GM23338 (cell line): ENCODE measurements around the gene TCEAL5. TPM values are rescaled to one million over a fixed set of nuclear protein-coding genes. Genes with fewer than 3 reads are reported as not detected.

ENCODE experiments used
- ATAC-seq: fragments of 200-7000 bp; cut with Tn5 transposase; 3 replicates; pipeline ENCODE4 v1.9.1; 2020
- DNase-seq: peaks from one replicate; pipeline ENCODE4 v3.0.0-alpha.2; 2015; ENCODE audit warnings: low spot score
- H2AFZ ChIP-seq: fragments of 200-600 bp; sonication (generic); 2 replicates; pipeline ENCODE4 v1.8.0; 2016; ENCODE audit warnings: antibody characterized with exemption, mild to moderate bottlenecking, moderate library complexity
- H3F3A ChIP-seq: fragments of 200-600 bp; sonication (generic); replicated peaks from 2 replicates; pipeline ENCODE4 v1.8.0; 2017; ENCODE audit warnings: antibody characterized with exemption, mixed run types, low read depth
- H3K27ac ChIP-seq: fragments of 200-600 bp; sonication (generic); 2 replicates; pipeline ENCODE4 v1.6.1; 2016; ENCODE audit warnings: low read depth
- H3K27me3 ChIP-seq: fragments of 200-600 bp; sonication (generic); 2 replicates; pipeline ENCODE4 v1.8.0; 2016; ENCODE audit warnings: mild to moderate bottlenecking, mixed run types, moderate library complexity; ENCODE audit not compliant: insufficient read depth
- H3K36me3 ChIP-seq: fragments of 200-600 bp; sonication (generic); 2 replicates; pipeline ENCODE4 v1.8.0; 2016; ENCODE audit warnings: mild to moderate bottlenecking; ENCODE audit not compliant: insufficient read depth
- H3K4me1 ChIP-seq: fragments of 200-600 bp; sonication (generic); 2 replicates; pipeline ENCODE4 v1.8.0; 2016; ENCODE audit warnings: mild to moderate bottlenecking, moderate library complexity; ENCODE audit not compliant: insufficient read depth
- H3K4me2 ChIP-seq: fragments of 200-600 bp; sonication (generic); 2 replicates; pipeline ENCODE4 v1.7.1; 2017; ENCODE audit warnings: mixed run types
- H3K4me3 ChIP-seq: fragments of 200-600 bp; sonication (generic); 2 replicates; pipeline ENCODE4 v1.6.1; 2016; ENCODE audit warnings: mixed run types
- H3K79me2 ChIP-seq: fragments of 200-600 bp; sonication (generic); replicated peaks from 2 replicates; pipeline ENCODE4 v1.8.0; 2017; ENCODE audit warnings: mild to moderate bottlenecking; ENCODE audit not compliant: insufficient read depth
- H3K9me2 ChIP-seq: fragments of 200-600 bp; sonication (generic); 2 replicates; pipeline ENCODE4 v1.8.0; 2017; ENCODE audit not compliant: insufficient read depth
- H4K20me1 ChIP-seq: fragments of 200-600 bp; sonication (generic); replicated peaks from 2 replicates; pipeline ENCODE4 v1.8.0; 2017; ENCODE audit warnings: mild to moderate bottlenecking; ENCODE audit not compliant: insufficient read depth
- H3K27ac Mint-ChIP-seq: 2 replicates; pipeline ENCODE4 v1.8.0; 2020; ENCODE audit warnings: inconsistent platforms, mild to moderate bottlenecking, moderate library complexity, mixed read lengths
- H3K27me3 Mint-ChIP-seq: 3 replicates; pipeline ENCODE4 v1.8.0; 2022; ENCODE audit warnings: low read depth, mild to moderate bottlenecking, moderate library complexity, mixed read lengths, inconsistent platforms; ENCODE audit not compliant: insufficient read depth, poor library complexity
- H3K36me3 Mint-ChIP-seq: 3 replicates; pipeline ENCODE4 v1.8.0; 2021; ENCODE audit warnings: low read depth, mild to moderate bottlenecking, inconsistent platforms, moderate library complexity, mixed read lengths
- H3K4me1 Mint-ChIP-seq: 3 replicates; pipeline ENCODE4 v1.8.0; 2020; ENCODE audit warnings: mild to moderate bottlenecking, inconsistent platforms, mixed read lengths
- H3K4me3 Mint-ChIP-seq: 3 replicates; pipeline ENCODE4 v1.8.0; 2021; ENCODE audit warnings: moderate library complexity, mild to moderate bottlenecking, inconsistent platforms, mixed read lengths
- H3K9me3 Mint-ChIP-seq: 3 replicates; pipeline ENCODE4 v1.8.0; 2020; ENCODE audit warnings: moderate library complexity, mild to moderate bottlenecking, inconsistent platforms, mixed read lengths
- CREB1 ChIP-seq: fragments of 250-450 bp; sonication (Bioruptor Pico); IDR thresholded peaks from 2 replicates; pipeline ENCODE4 v1.5.0; 2020; ENCODE audit warnings: low read depth, mild to moderate bottlenecking, moderate library complexity
- CTCF ChIP-seq, 2 experiments: fragments of 200-600 bp in 1 of 2; sonication (generic) in 1 of 2; conservative IDR thresholded peaks; 2 replicates each; pipeline versions ENCODE4 v1.5.1 to v1.6.1; 2016 to 2017; ENCODE audit warnings: antibody characterized with exemption in 2 of 2, low read depth in 2 of 2, mild to moderate bottlenecking in 2 of 2, moderate library complexity in 1 of 2
- ETS1 ChIP-seq: IDR thresholded peaks from 2 replicates; pipeline ENCODE4 v1.6.1; 2016; ENCODE audit warnings: antibody characterized with exemption
- EZH2 ChIP-seq: fragments of 200-600 bp; sonication (generic); IDR thresholded peaks from one replicate; pipeline ENCODE4 v1.8.0; 2017; ENCODE audit warnings: antibody characterized with exemption, mild to moderate bottlenecking, low read depth; ENCODE audit not compliant: unreplicated experiment
- EZH2phosphoT487 ChIP-seq: fragments of 200-600 bp; sonication (generic); IDR thresholded peaks from one replicate; pipeline ENCODE4 v1.8.1; 2018; ENCODE audit warnings: antibody characterized with exemption; ENCODE audit not compliant: unreplicated experiment
- JUNB ChIP-seq: IDR thresholded peaks from one replicate; pipeline ENCODE4 v1.6.1; 2016; ENCODE audit warnings: antibody characterized with exemption; ENCODE audit not compliant: unreplicated experiment
- NANOG ChIP-seq: IDR thresholded peaks from 2 replicates; pipeline ENCODE4 v1.6.1; 2016; ENCODE audit warnings: antibody characterized with exemption, borderline replicate concordance
- POLR2AphosphoS5 ChIP-seq: IDR thresholded peaks from 2 replicates; pipeline ENCODE4 v1.6.1; 2016; ENCODE audit warnings: antibody characterized with exemption, low read depth
- STAT1 ChIP-seq: IDR thresholded peaks from one replicate; pipeline ENCODE4 v1.6.1; 2016; ENCODE audit warnings: antibody characterized with exemption; ENCODE audit not compliant: unreplicated experiment
- ZNF114 ChIP-seq: fragments of 250-450 bp; sonication (Bioruptor Pico); IDR thresholded peaks from 2 replicates; pipeline ENCODE4 v1.5.0; 2020; ENCODE audit warnings: mild to moderate bottlenecking, moderate library complexity
- ZNF331 ChIP-seq: fragments of 250-450 bp; sonication (Bioruptor Pico); IDR thresholded peaks from 2 replicates; pipeline ENCODE4 v1.5.0; 2020; ENCODE audit warnings: low read depth, mild to moderate bottlenecking, moderate library complexity
- polyA plus RNA-seq: library from polyadenylated mRNA; unstranded; fragments of >200 nt; fragmentation: Nextera tagmentation; extraction: Ambion mirVana; gene quantifications from 2 replicates; pipeline ENCODE4 v1.2.1, GENCODE V29; 2016
- total RNA-seq: library from RNA; depleted of rRNA; stranded (reverse); fragments of >200 nt; shearing (Covaris generic); gene quantifications from 2 replicates; pipeline ENCODE4 v1.2.3, GENCODE V29; 2014
- TF ChIP-seq, protein P1 (sequence below): fragments of 250-450 bp; sonication (Bioruptor Pico); IDR thresholded peaks from 2 replicates; pipeline ENCODE4 v1.5.0; 2020; ENCODE audit warnings: mild to moderate bottlenecking, moderate library complexity
- TF ChIP-seq, protein P2 (sequence below): IDR thresholded peaks from one replicate; pipeline ENCODE4 v1.6.1; 2018; ENCODE audit warnings: antibody characterized with exemption; ENCODE audit not compliant: unreplicated experiment

Gene TCEAL5
- total and polyA plus RNA-seq, 2 experiments from 2014 or later = 1.8 to 22.4 TPM

GRCh38 chrX:103249805-103250204 is 26.7 kb downstream of the TCEAL5 start:
- Histone ChIP-seq H4K20me1 (no peaks in the 10 kb centered on the region), H3K36me3 (peaks cover 6% of the 10 kb centered on the region; the same call in 1 of the 2 replicates), H3K27me3 (no peaks in the 10 kb centered on the region), H3K4me1 (peaks cover 11% of the 10 kb centered on the region), H3K27ac (no peak overlapping the region), H3K4me3 (no peak overlapping the region), H3K79me2 (peaks cover 12% of the 10 kb centered on the region), H3K9me2 (no peaks in the 10 kb centered on the region), H3F3A (no peaks in the 10 kb centered on the region), H3K4me2 (no peak overlapping the region), H2AFZ (no peak overlapping the region)
- no peak for TF ChIP-seq STAT1
- TF ChIP-seq ZNF114 (CRISPR knock-in tag) = no peak
- TF ChIP-seq JUNB = no peak
- no peak for TF ChIP-seq ETS1
- no peak for TF ChIP-seq POLR2AphosphoS5
- TF ChIP-seq, protein P1, sequence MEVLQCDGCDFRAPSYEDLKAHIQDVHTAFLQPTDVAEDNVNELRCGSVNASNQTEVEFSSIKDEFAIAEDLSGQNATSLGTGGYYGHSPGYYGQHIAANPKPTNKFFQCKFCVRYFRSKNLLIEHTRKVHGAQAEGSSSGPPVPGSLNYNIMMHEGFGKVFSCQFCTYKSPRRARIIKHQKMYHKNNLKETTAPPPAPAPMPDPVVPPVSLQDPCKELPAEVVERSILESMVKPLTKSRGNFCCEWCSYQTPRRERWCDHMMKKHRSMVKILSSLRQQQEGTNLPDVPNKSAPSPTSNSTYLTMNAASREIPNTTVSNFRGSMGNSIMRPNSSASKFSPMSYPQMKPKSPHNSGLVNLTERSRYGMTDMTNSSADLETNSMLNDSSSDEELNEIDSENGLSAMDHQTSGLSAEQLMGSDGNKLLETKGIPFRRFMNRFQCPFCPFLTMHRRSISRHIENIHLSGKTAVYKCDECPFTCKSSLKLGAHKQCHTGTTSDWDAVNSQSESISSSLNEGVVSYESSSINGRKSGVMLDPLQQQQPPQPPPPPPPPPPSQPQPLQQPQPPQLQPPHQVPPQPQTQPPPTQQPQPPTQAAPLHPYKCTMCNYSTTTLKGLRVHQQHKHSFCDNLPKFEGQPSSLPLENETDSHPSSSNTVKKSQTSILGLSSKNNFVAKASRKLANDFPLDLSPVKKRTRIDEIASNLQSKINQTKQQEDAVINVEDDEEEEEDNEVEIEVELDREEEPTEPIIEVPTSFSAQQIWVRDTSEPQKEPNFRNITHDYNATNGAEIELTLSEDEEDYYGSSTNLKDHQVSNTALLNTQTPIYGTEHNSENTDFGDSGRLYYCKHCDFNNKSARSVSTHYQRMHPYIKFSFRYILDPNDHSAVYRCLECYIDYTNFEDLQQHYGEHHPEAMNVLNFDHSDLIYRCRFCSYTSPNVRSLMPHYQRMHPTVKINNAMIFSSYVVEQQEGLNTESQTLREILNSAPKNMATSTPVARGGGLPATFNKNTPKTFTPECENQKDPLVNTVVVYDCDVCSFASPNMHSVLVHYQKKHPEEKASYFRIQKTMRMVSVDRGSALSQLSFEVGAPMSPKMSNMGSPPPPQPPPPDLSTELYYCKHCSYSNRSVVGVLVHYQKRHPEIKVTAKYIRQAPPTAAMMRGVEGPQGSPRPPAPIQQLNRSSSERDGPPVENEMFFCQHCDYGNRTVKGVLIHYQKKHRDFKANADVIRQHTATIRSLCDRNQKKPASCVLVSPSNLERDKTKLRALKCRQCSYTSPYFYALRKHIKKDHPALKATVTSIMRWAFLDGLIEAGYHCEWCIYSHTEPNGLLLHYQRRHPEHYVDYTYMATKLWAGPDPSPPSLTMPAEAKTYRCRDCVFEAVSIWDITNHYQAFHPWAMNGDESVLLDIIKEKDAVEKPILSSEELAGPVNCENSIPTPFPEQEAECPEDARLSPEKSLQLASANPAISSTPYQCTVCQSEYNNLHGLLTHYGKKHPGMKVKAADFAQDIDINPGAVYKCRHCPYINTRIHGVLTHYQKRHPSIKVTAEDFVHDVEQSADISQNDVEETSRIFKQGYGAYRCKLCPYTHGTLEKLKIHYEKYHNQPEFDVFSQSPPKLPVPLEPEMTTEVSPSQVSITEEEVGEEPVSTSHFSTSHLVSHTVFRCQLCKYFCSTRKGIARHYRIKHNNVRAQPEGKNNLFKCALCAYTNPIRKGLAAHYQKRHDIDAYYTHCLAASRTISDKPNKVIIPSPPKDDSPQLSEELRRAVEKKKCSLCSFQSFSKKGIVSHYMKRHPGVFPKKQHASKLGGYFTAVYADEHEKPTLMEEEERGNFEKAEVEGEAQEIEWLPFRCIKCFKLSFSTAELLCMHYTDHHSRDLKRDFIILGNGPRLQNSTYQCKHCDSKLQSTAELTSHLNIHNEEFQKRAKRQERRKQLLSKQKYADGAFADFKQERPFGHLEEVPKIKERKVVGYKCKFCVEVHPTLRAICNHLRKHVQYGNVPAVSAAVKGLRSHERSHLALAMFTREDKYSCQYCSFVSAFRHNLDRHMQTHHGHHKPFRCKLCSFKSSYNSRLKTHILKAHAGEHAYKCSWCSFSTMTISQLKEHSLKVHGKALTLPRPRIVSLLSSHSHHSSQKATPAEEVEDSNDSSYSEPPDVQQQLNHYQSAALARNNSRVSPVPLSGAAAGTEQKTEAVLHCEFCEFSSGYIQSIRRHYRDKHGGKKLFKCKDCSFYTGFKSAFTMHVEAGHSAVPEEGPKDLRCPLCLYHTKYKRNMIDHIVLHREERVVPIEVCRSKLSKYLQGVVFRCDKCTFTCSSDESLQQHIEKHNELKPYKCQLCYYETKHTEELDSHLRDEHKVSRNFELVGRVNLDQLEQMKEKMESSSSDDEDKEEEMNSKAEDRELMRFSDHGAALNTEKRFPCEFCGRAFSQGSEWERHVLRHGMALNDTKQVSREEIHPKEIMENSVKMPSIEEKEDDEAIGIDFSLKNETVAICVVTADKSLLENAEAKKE (CRISPR knock-in tag) = no peak
- no peak for TF ChIP-seq NANOG
- TF ChIP-seq CREB1 (CRISPR knock-in tag) = no peak
- TF ChIP-seq, protein P2, sequence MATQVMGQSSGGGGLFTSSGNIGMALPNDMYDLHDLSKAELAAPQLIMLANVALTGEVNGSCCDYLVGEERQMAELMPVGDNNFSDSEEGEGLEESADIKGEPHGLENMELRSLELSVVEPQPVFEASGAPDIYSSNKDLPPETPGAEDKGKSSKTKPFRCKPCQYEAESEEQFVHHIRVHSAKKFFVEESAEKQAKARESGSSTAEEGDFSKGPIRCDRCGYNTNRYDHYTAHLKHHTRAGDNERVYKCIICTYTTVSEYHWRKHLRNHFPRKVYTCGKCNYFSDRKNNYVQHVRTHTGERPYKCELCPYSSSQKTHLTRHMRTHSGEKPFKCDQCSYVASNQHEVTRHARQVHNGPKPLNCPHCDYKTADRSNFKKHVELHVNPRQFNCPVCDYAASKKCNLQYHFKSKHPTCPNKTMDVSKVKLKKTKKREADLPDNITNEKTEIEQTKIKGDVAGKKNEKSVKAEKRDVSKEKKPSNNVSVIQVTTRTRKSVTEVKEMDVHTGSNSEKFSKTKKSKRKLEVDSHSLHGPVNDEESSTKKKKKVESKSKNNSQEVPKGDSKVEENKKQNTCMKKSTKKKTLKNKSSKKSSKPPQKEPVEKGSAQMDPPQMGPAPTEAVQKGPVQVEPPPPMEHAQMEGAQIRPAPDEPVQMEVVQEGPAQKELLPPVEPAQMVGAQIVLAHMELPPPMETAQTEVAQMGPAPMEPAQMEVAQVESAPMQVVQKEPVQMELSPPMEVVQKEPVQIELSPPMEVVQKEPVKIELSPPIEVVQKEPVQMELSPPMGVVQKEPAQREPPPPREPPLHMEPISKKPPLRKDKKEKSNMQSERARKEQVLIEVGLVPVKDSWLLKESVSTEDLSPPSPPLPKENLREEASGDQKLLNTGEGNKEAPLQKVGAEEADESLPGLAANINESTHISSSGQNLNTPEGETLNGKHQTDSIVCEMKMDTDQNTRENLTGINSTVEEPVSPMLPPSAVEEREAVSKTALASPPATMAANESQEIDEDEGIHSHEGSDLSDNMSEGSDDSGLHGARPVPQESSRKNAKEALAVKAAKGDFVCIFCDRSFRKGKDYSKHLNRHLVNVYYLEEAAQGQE = no peak
- no peak for TF ChIP-seq EZH2
- no peak for TF ChIP-seq CTCF (conservative IDR thresholded peaks at IDR 0.05; ENCODE audit: low read depth in 2 of 2)
- TF ChIP-seq EZH2phosphoT487 = no peak
- no peak for TF ChIP-seq ZNF331 (CRISPR knock-in tag)
- Mint-ChIP-seq H3K4me3 (no peak overlapping the region), H3K27ac (no peak overlapping the region), H3K9me3 (no peaks in the 10 kb centered on the region), H3K27me3 (peaks cover 5% of the 10 kb centered on the region), H3K4me1 (peaks cover 21% of the 10 kb centered on the region; the same call in 2 of the 3 replicates), H3K36me3 (peaks cover 27% of the 10 kb centered on the region)
- DNase-seq = no peak
- no peak for ATAC-seq
